SJSA1 (cell line): ENCODE data around the gene ACSBG1. TPM values are rescaled to one million over a fixed set of nuclear protein-coding genes. Genes with fewer than 3 reads are reported as not detected.

Experiments
- DNase-seq, 2 experiments: peaks; one replicate each; pipeline ENCODE4 v3.0.0-alpha.2; 2015 to 2020; ENCODE audit warnings: low spot score in 2 of 2, low read depth in 1 of 2
- H3K27ac ChIP-seq: fragments of 250-450 bp; sonication (Bioruptor Pico); 2 replicates; pipeline ENCODE4 v1.5.1; 2020; ENCODE audit warnings: mild to moderate bottlenecking, moderate library complexity
- H3K27me3 ChIP-seq: fragments of 250-450 bp; sonication (Bioruptor Pico); replicated peaks from 2 replicates; pipeline ENCODE4 v1.5.1; 2020; ENCODE audit warnings: mild to moderate bottlenecking, moderate library complexity
- H3K36me3 ChIP-seq: fragments of 250-450 bp; sonication (Bioruptor Pico); 2 replicates; pipeline ENCODE4 v1.5.1; 2020; ENCODE audit warnings: mild to moderate bottlenecking
- H3K4me1 ChIP-seq: fragments of 250-450 bp; sonication (Bioruptor Pico); replicated peaks from 2 replicates; pipeline ENCODE4 v1.6.1; 2021; ENCODE audit warnings: mild to moderate bottlenecking
- H3K4me3 ChIP-seq: fragments of 250-450 bp; sonication (Bioruptor Pico); 2 replicates; pipeline ENCODE4 v1.5.1; 2020; ENCODE audit warnings: mild to moderate bottlenecking
- H3K9me3 ChIP-seq: fragments of 250-450 bp; sonication (Bioruptor Pico); replicated peaks from 2 replicates; pipeline ENCODE4 v1.5.1; 2020; ENCODE audit warnings: mild to moderate bottlenecking
- total RNA-seq: library from RNA; depleted of rRNA; stranded (reverse); fragments of >200 nt; shearing (Covaris generic); gene quantifications from 2 replicates; pipeline ENCODE4 v1.2.3, GENCODE V29; 2014; rRNA removed

ACSBG1 gene
- not detected in 2 replicates for total RNA-seq

- H3K36me3 ChIP-seq, result no peaks in the 10 kb centered on the region
- no peak within 1 kb of the TSS for H3K27ac ChIP-seq
- H3K27me3 ChIP-seq, result 0 out of 2 replicates have a peak, but pooled peaks cover 3% of the 10 kb centered on the region
- H3K9me3 ChIP-seq, result no peaks in the 10 kb centered on the region
- no peaks in the 10 kb centered on the region for H3K4me1 ChIP-seq
- H3K4me3 ChIP-seq, result no peak within 1 kb of the TSS
- no peak for DNase-seq
Observed at GRCh38 chr15:78234515-78235040, at the start of gene ACSBG1. TSS of gene ACSBG1 (minus strand) at chr15:78234565. CDS start at chr15:78234501, 64 bp downstream.

GRCh38 chr15:78282324-78282723 is 48.0 kb upstream of the ACSBG1 start:
- Histone ChIP-seq H3K4me3 (no peak overlapping the region), H3K27ac (no peak overlapping the region), H3K27me3 (no peaks in the 10 kb centered on the region), H3K36me3 (peaks cover 68% of the 10 kb centered on the region), H3K9me3 (no peaks in the 10 kb centered on the region), H3K4me1 (no peaks in the 10 kb centered on the region)
- no peak for DNase-seq

GRCh38 chr15:78280319-78281072 is 46.1 kb upstream of the ACSBG1 start:
- Histone ChIP-seq H3K27me3 (no peaks in the 10 kb centered on the region), H3K27ac (no peak overlapping the region), H3K4me1 (no peaks in the 10 kb centered on the region), H3K9me3 (no peaks in the 10 kb centered on the region), H3K4me3 (no peak overlapping the region), H3K36me3 (peaks cover 56% of the 10 kb centered on the region)
- no peak for DNase-seq

GRCh38 chr15:78276064-78276943 is 41.9 kb upstream of the ACSBG1 start:
- no peak for DNase-seq
- Histone ChIP-seq H3K4me1 (no peaks in the 10 kb centered on the region), H3K4me3 (no peak overlapping the region), H3K9me3 (no peaks in the 10 kb centered on the region), H3K27me3 (0 out of 2 replicates have a peak, but pooled peaks cover 3% of the 10 kb centered on the region), H3K27ac (no peak overlapping the region), H3K36me3 (peaks cover 15% of the 10 kb centered on the region)

GRCh38 chr15:78274994-78275393 is 40.6 kb upstream of the ACSBG1 start:
- 0 out of 2 replicates have a peak, but pooled peaks cover 5% of the 10 kb centered on the region for H3K27me3 ChIP-seq
- H3K36me3 ChIP-seq, result 0 out of 2 replicates have a peak, but pooled peaks cover 5% of the 10 kb centered on the region
- H3K4me3 ChIP-seq, result no peak overlapping the region
- no peaks in the 10 kb centered on the region for H3K4me1 ChIP-seq
- no peaks in the 10 kb centered on the region for H3K9me3 ChIP-seq
- no peak overlapping the region for H3K27ac ChIP-seq
- no peak for DNase-seq

- Histone ChIP-seq H3K36me3 (no peaks in the 10 kb centered on the region), H3K27ac (no peak overlapping the region), H3K9me3 (no peaks in the 10 kb centered on the region), H3K4me1 (no peaks in the 10 kb centered on the region), H3K4me3 (no peak overlapping the region), H3K27me3 (0 out of 2 replicates have a peak, but pooled peaks cover 11% of the 10 kb centered on the region)
- no peak for DNase-seq
Observed at GRCh38 chr15:78272776-78273175, 38.4 kb upstream of the ACSBG1 start.

- no peak overlapping the region for H3K27ac ChIP-seq
- DNase-seq, result no peak
- H3K36me3 ChIP-seq, result no peaks in the 10 kb centered on the region
- H3K9me3 ChIP-seq, result no peaks in the 10 kb centered on the region
- H3K4me1 ChIP-seq, result no peaks in the 10 kb centered on the region
- H3K4me3 ChIP-seq, result no peak overlapping the region
- H3K27me3 ChIP-seq, result 0 out of 2 replicates have a peak, but pooled peaks cover 11% of the 10 kb centered on the region
Observed at GRCh38 chr15:78272316-78272715, 38.0 kb upstream of the ACSBG1 start.

- Histone ChIP-seq H3K9me3 (no peaks in the 10 kb centered on the region), H3K4me1 (no peaks in the 10 kb centered on the region), H3K27me3 (peaks cover 25% of the 10 kb centered on the region), H3K36me3 (no peaks in the 10 kb centered on the region), H3K27ac (no peak overlapping the region), H3K4me3 (no peak overlapping the region)
- DNase-seq, result no peak
Observed at GRCh38 chr15:78266806-78267205, 32.4 kb upstream of the ACSBG1 start.

GRCh38 chr15:78266229-78266628 is 31.9 kb upstream of the ACSBG1 start:
- peaks cover 22% of the 10 kb centered on the region for H3K27me3 ChIP-seq
- DNase-seq, result no peak
- H3K4me3 ChIP-seq, result no peak overlapping the region
- no peaks in the 10 kb centered on the region for H3K36me3 ChIP-seq
- H3K4me1 ChIP-seq, result no peaks in the 10 kb centered on the region
- no peaks in the 10 kb centered on the region for H3K9me3 ChIP-seq
- no peak overlapping the region for H3K27ac ChIP-seq

GRCh38 chr15:78265752-78266224 is 31.4 kb upstream of the ACSBG1 start:
- no peak for DNase-seq
- Histone ChIP-seq H3K36me3 (no peaks in the 10 kb centered on the region), H3K4me1 (no peaks in the 10 kb centered on the region), H3K27ac (no peak overlapping the region), H3K9me3 (no peaks in the 10 kb centered on the region), H3K4me3 (no peak overlapping the region), H3K27me3 (peaks cover 22% of the 10 kb centered on the region)

- Histone ChIP-seq H3K27ac (no peak overlapping the region), H3K4me3 (no peak overlapping the region), H3K27me3 (peaks cover 20% of the 10 kb centered on the region), H3K9me3 (no peaks in the 10 kb centered on the region), H3K36me3 (no peaks in the 10 kb centered on the region), H3K4me1 (no peaks in the 10 kb centered on the region)
- DNase-seq, result no peak
Observed at GRCh38 chr15:78265137-78265460, 30.7 kb upstream of the ACSBG1 start.

GRCh38 chr15:78264304-78265136 is 30.2 kb upstream of the ACSBG1 start, which contains the start of gene DNAJA4:
TSS of gene DNAJA4 (plus strand) at chr15:78264562. CDS start at chr15:78264764, 202 bp downstream.
- H3K27me3 ChIP-seq, result peaks cover 19% of the 10 kb centered on the region

GRCh38 chr15:78263907-78264303 is 29.5 kb upstream of the ACSBG1 start:
- H3K36me3 ChIP-seq, result no peaks in the 10 kb centered on the region
- DNase-seq, result no peak
- H3K9me3 ChIP-seq, result no peaks in the 10 kb centered on the region
- no peaks in the 10 kb centered on the region for H3K4me1 ChIP-seq
- no peak overlapping the region for H3K27ac ChIP-seq
- H3K4me3 ChIP-seq, result no peak overlapping the region
- H3K27me3 ChIP-seq, result peaks cover 19% of the 10 kb centered on the region

More at GRCh38 chr15:78264304-78265136, 30.2 kb upstream of the ACSBG1 start, which contains the start of gene DNAJA4:
- H3K4me3 ChIP-seq, result peak within 1 kb of the TSS; percentile 15; the same call in 1 of the 2 replicates
- no peak for DNase-seq
- no peaks in the 10 kb centered on the region for H3K36me3 ChIP-seq
- H3K4me1 ChIP-seq, result no peaks in the 10 kb centered on the region
- H3K9me3 ChIP-seq, result no peaks in the 10 kb centered on the region
- H3K27ac ChIP-seq, result no peak within 1 kb of the TSS
